H1 (cell line): Measurements from ENCODE around the gene ELL2.

ENCODE experiments used
- CTCF ChIP-seq, 3 experiments: IDR thresholded peaks; 1 replicate in 2 of 3; 2 replicates in 1 of 3; pipeline versions ENCODE4 v1.5.1 to v1.6.1; 2011; ENCODE audit warnings: low read length in 3 of 3, mild to moderate bottlenecking in 3 of 3, inconsistent platforms in 2 of 3, low read depth in 1 of 3, moderate library complexity in 1 of 3; ENCODE audit not compliant: insufficient read depth in 1 of 3; ENCODE audit errors: control extremely low read depth in 1 of 3
- HDAC2 ChIP-seq, 2 experiments: fragments of 300-600 bp in 1 of 2; sonication (generic) in 1 of 2; IDR thresholded peaks; 2 replicates each; pipeline ENCODE4 v1.6.1; 2011 to 2012; ENCODE audit warnings: low read depth in 2 of 2, low read length in 2 of 2, mild to moderate bottlenecking in 2 of 2, moderate library complexity in 2 of 2, borderline replicate concordance in 1 of 2, inconsistent platforms in 1 of 2
- POLR2AphosphoS5 ChIP-seq: IDR thresholded peaks from 2 replicates; pipeline ENCODE4 v1.6.1; 2011; ENCODE audit warnings: low read depth, low read length
- SIN3A ChIP-seq, 2 experiments: IDR thresholded peaks in 1 of 2; conservative IDR thresholded peaks in 1 of 2; 2 replicates each; pipeline ENCODE4 v1.6.1; 2011 to 2012; ENCODE audit warnings: low read length in 2 of 2, improper control_type of control experiment in 1 of 2, low read depth in 1 of 2, mild to moderate bottlenecking in 1 of 2
- TAF1 ChIP-seq: IDR thresholded peaks from 2 replicates; pipeline ENCODE4 v1.6.1; 2011; ENCODE audit warnings: mild to moderate bottlenecking, low read depth, low read length
- USF2 ChIP-seq: IDR thresholded peaks from 2 replicates; pipeline ENCODE4 v1.6.1; 2011; ENCODE audit warnings: low read length, improper control_type of control experiment

- TF ChIP-seq SIN3A (conservative IDR thresholded peaks at IDR 0.05 in 1 of 2, IDR thresholded peaks at IDR 0.05 in 1 of 2; ENCODE audit: low read depth in 1 of 2, low read length in 2 of 2), result no peak
- no peak for TF ChIP-seq HDAC2 (IDR thresholded peaks at IDR 0.05; ENCODE audit: borderline replicate concordance in 1 of 2, low read depth in 2 of 2, low read length in 2 of 2)
- no peak for TF ChIP-seq POLR2AphosphoS5
- no peak for TF ChIP-seq CTCF (IDR thresholded peaks at IDR 0.05; ENCODE audit: control extremely low read depth in 1 of 3, insufficient read depth in 1 of 3, low read depth in 1 of 3, low read length in 3 of 3)
- TF ChIP-seq TAF1, result no peak
- no peak for TF ChIP-seq USF2
Observed at GRCh38 chr5:95879661-95880060, 82.0 kb downstream of the ELL2 start.
